Muscle of leg (tissue), 11 donors: ENCODE results near the gene MINDY3. TPM values are rescaled to one million over a fixed set of nuclear protein-coding genes. Genes with fewer than 3 reads are reported as not detected.
A peak's percentile ranks its signal among the peaks of the same experiment; 100 is the strongest.

Experiments used
- DNase-seq: peaks from one replicate; pipeline ENCODE4 v3.0.0; 2013
- H3K27ac ChIP-seq: one replicate; pipeline ENCODE4 v1.5.1; 2013; ENCODE audit warnings: mild to moderate bottlenecking, low read length, control low read depth
- H3K27me3 ChIP-seq: one replicate; pipeline ENCODE4 v1.6.1; 2013; ENCODE audit warnings: low read length; ENCODE audit not compliant: control insufficient read depth, insufficient read depth
- H3K36me3 ChIP-seq: one replicate; pipeline ENCODE4 v1.6.1; 2013; ENCODE audit warnings: low read length; ENCODE audit not compliant: control insufficient read depth, insufficient read depth
- H3K4me1 ChIP-seq: one replicate; pipeline ENCODE4 v1.6.1; 2013; ENCODE audit warnings: low read length; ENCODE audit not compliant: control insufficient read depth, insufficient read depth
- H3K4me3 ChIP-seq: one replicate; pipeline ENCODE4 v1.5.1; 2013; ENCODE audit warnings: low read length, control low read depth
- H3K9me3 ChIP-seq: replicated peaks from 2 replicates; pipeline ENCODE4 v1.6.1; 2013; ENCODE audit warnings: low read depth, low read length; ENCODE audit not compliant: control insufficient read depth
- WGBS: methylation state at CpG from one replicate; pipeline ENCODE4 v1.1.5; 2013; ENCODE audit warnings: missing lambda C conversion rate; ENCODE audit not compliant: insufficient coverage; 5-methylcytosine and 5-hydroxymethylcytosine counted together
- polyA plus RNA-seq, 8 donors: library from polyadenylated mRNA; unstranded; fragments of 120-200 nt; gene quantifications; one replicate each; pipeline versions ENCODE4 v1.2.1 to v1.2.3, GENCODE V29; 2013; ENCODE audit warnings: inconsistent platforms in 1 of 8, low replicate concordance in 1 of 8; ENCODE audit not compliant: insufficient read length in 8 of 8, insufficient read depth in 1 of 8
- total RNA-seq: library from RNA; stranded (reverse); fragments of 120-200 nt; gene quantifications from one replicate; pipeline ENCODE4 v1.2.4, GENCODE V29; 2013

Gene MINDY3
- total and polyA plus RNA-seq, 9 donors = 20.9 to 29.4 (median 24.5) TPM

GRCh38 chr10:15742836-15743235 lies 117.5 kb downstream of the MINDY3 start:
- peaks cover 42% of the 10 kb centered on the region for H3K4me1 ChIP-seq
- no peaks in the 10 kb centered on the region for H3K36me3 ChIP-seq
- peak; percentile 78 for DNase-seq
- no peaks in the 10 kb centered on the region for H3K9me3 ChIP-seq
- H3K27ac ChIP-seq = peak overlapping the region; percentile 45
- H3K27me3 ChIP-seq = no peaks in the 10 kb centered on the region
- H3K4me3 ChIP-seq = no peak overlapping the region
- WGBS = 40% methylated on average over 2 of the region's 3 CpGs

GRCh38 chr10:15742102-15742501 lies 118.2 kb downstream of the MINDY3 start:
- no peak overlapping the region for H3K4me3 ChIP-seq
- no CpG with 5 or more reads among the region's 5 CpGs for WGBS
- no peaks in the 10 kb centered on the region for H3K9me3 ChIP-seq
- H3K36me3 ChIP-seq = no peaks in the 10 kb centered on the region
- H3K27me3 ChIP-seq = no peaks in the 10 kb centered on the region
- peaks cover 40% of the 10 kb centered on the region for H3K4me1 ChIP-seq
- no peak overlapping the region for H3K27ac ChIP-seq
- DNase-seq = no peak

- WGBS = 86% methylated on average over 1 of the region's 5 CpGs
Measured at GRCh38 chr10:15741581-15741980, 118.7 kb downstream of the MINDY3 start.

GRCh38 chr10:15740261-15740660 lies 120.0 kb downstream of the MINDY3 start:
- Histone ChIP-seq H3K27ac (peak overlapping the region; percentile 95), H3K9me3 (no peaks in the 10 kb centered on the region), H3K36me3 (no peaks in the 10 kb centered on the region), H3K4me3 (no peak overlapping the region), H3K27me3 (no peaks in the 10 kb centered on the region), H3K4me1 (peaks cover 40% of the 10 kb centered on the region)
- 71% methylated on average over 1 of the region's 6 CpGs for WGBS
- DNase-seq = no peak

More at GRCh38 chr10:15741581-15741980, 118.7 kb downstream of the MINDY3 start:
- Histone ChIP-seq H3K36me3 (no peaks in the 10 kb centered on the region), H3K4me3 (no peak overlapping the region), H3K9me3 (no peaks in the 10 kb centered on the region), H3K4me1 (peaks cover 41% of the 10 kb centered on the region), H3K27ac (no peak overlapping the region), H3K27me3 (no peaks in the 10 kb centered on the region)
- no peak for DNase-seq

- Histone ChIP-seq H3K27me3 (no peaks in the 10 kb centered on the region), H3K4me1 (peaks cover 42% of the 10 kb centered on the region), H3K27ac (peak overlapping the region; percentile 95), H3K36me3 (no peaks in the 10 kb centered on the region), H3K9me3 (no peaks in the 10 kb centered on the region), H3K4me3 (peak overlapping the region; percentile 3)
- no CpG with 5 or more reads among the region's 9 CpGs for WGBS
- peak; percentile 94 for DNase-seq
Measured at GRCh38 chr10:15739254-15739970, 120.9 kb downstream of the MINDY3 start.

GRCh38 chr10:15738270-15738925 lies 121.9 kb downstream of the MINDY3 start:
- DNase-seq = peak; percentile 98

GRCh38 chr10:15737656-15738055 lies 122.7 kb downstream of the MINDY3 start:
- no peaks in the 10 kb centered on the region for H3K36me3 ChIP-seq
- peaks cover 2% of the 10 kb centered on the region for H3K9me3 ChIP-seq
- H3K27ac ChIP-seq = peak overlapping the region; percentile 95
- no CpG with 5 or more reads among the region's 5 CpGs for WGBS
- H3K27me3 ChIP-seq = no peaks in the 10 kb centered on the region
- peaks cover 33% of the 10 kb centered on the region for H3K4me1 ChIP-seq
- DNase-seq = peak; percentile 53
- no peak overlapping the region for H3K4me3 ChIP-seq

More at GRCh38 chr10:15738270-15738925, 121.9 kb downstream of the MINDY3 start:
- H3K36me3 ChIP-seq = no peaks in the 10 kb centered on the region
- H3K4me1 ChIP-seq = peaks cover 36% of the 10 kb centered on the region
- H3K9me3 ChIP-seq = peaks cover 2% of the 10 kb centered on the region
- 0% methylated on average over 2 of the region's 10 CpGs for WGBS
- no peaks in the 10 kb centered on the region for H3K27me3 ChIP-seq
- H3K4me3 ChIP-seq = peak overlapping the region; percentile 6
- peak overlapping the region; percentile 95 for H3K27ac ChIP-seq

- Histone ChIP-seq H3K4me3 (no peak overlapping the region), H3K9me3 (peaks cover 4% of the 10 kb centered on the region), H3K27me3 (no peaks in the 10 kb centered on the region), H3K4me1 (peaks cover 31% of the 10 kb centered on the region), H3K27ac (peak overlapping the region; percentile 71), H3K36me3 (no peaks in the 10 kb centered on the region)
- 6% methylated on average over 2 of the region's 4 CpGs for WGBS
- peak; percentile 98 for DNase-seq
Measured at GRCh38 chr10:15735763-15736162, 124.5 kb downstream of the MINDY3 start.

- peaks cover 8% of the 10 kb centered on the region for H3K4me1 ChIP-seq
- H3K4me3 ChIP-seq = no peak overlapping the region
- no peaks in the 10 kb centered on the region for H3K27me3 ChIP-seq
- DNase-seq = no peak
- no peak overlapping the region for H3K27ac ChIP-seq
- WGBS = no CpG with 5 or more reads among the region's 2 CpGs
- H3K36me3 ChIP-seq = no peaks in the 10 kb centered on the region
- peaks cover 4% of the 10 kb centered on the region for H3K9me3 ChIP-seq
Measured at GRCh38 chr10:15730341-15730740, 130.0 kb downstream of the MINDY3 start.

- no peak overlapping the region for H3K4me3 ChIP-seq
- H3K27ac ChIP-seq = no peak overlapping the region
- DNase-seq = no peak
- no peaks in the 10 kb centered on the region for H3K27me3 ChIP-seq
- peaks cover 6% of the 10 kb centered on the region for H3K4me1 ChIP-seq
- 95% methylated on average over 3 of the region's 7 CpGs for WGBS
- H3K36me3 ChIP-seq = no peaks in the 10 kb centered on the region
- peaks cover 4% of the 10 kb centered on the region for H3K9me3 ChIP-seq
Measured at GRCh38 chr10:15729890-15730289, 130.4 kb downstream of the MINDY3 start.
